ENCODE results near the gene RNF224. TPM values are rescaled to one million over a fixed set of nuclear protein-coding genes. Genes with fewer than 3 reads are reported as not detected.
A peak's percentile ranks its signal among the peaks of the same experiment; 100 is the strongest.

The RNF224 gene
- total and polyA plus RNA-seq, 10 of the 15 experiments (the other 5 are each of a cell fraction or from before 2014, with no cell fraction given), result not detected

DNA sequence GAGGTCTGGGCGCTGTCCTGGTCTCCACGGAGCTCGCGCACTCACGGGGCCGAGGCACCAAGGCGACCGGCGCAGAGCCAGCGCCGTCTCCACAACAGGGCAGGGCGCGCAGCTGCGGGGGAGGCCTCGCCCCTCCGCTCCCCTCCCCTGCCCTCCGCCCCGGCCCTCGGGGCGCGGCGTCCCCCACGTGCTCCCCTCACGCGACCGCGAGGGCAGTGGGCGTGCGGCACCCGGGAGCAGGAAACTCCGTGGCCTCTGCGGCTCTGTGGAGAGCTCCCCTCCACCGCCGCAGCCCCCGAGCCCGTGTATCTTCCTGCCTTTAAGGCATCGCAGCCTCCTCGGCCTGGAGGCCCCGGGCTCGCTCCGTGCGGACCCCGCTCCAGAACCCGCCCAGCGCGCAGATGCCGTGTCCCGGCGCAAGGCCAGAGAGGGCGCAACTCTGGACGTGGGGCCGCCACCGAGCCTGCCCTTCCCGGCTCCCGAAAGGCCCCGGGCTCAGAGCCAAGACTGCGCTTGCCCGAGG is 13.1 kb downstream of the RNF224 start (continued):
- no peak for TF ChIP-seq ATF2 (IDR thresholded peaks at IDR 0.05; ENCODE audit: low read length)
- no peak for TF ChIP-seq KLF5 (IDR thresholded peaks at IDR 0.05; ENCODE audit: partially characterized antibody)
- no peak for TF ChIP-seq HDGF (IDR thresholded peaks at IDR 0.05)
- 0 out of 2 replicates have a peak, but pooled peaks have one; percentile 33 for TF ChIP-seq TCF12 (IDR thresholded peaks at IDR 0.05; ENCODE audit: low read depth, low read length)
- TF ChIP-seq MXI1 (IDR thresholded peaks at IDR 0.05; ENCODE audit: low read depth, low read length), result peak; percentile 53; the same call in 1 of the 2 replicates
- peak; percentile 81; the same call in 1 of the 2 replicates for TF ChIP-seq RB1 (IDR thresholded peaks at IDR 0.05; ENCODE audit: borderline replicate concordance)
- TF ChIP-seq SMAD1 (IDR thresholded peaks at IDR 0.05; ENCODE audit: low read depth, partially characterized antibody), result peak; percentile 49
- TF ChIP-seq RBBP5 (conservative IDR thresholded peaks at IDR 0.05), result no peak
- TF ChIP-seq BACH1 (IDR thresholded peaks at IDR 0.05; ENCODE audit: borderline replicate concordance), result peak; percentile 98
- TF ChIP-seq ZNF207 (IDR thresholded peaks at IDR 0.05; ENCODE audit: borderline replicate concordance), result peak; percentile 95
- no peak for TF ChIP-seq SREBF2 (IDR thresholded peaks at IDR 0.05; ENCODE audit: low read length)
- TF ChIP-seq FOS (IDR thresholded peaks at IDR 0.05; ENCODE audit: borderline replicate concordance, extremely low read depth, insufficient read length), result no peak
- peak in 1 of 2 experiments; percentile 74; a peak in 2 of 3 replicates for TF ChIP-seq EGR1 (IDR thresholded peaks at IDR 0.05; ENCODE audit: borderline replicate concordance in 1 of 2, low read depth in 2 of 2, low read length in 2 of 2)
- TF ChIP-seq, protein P1, sequence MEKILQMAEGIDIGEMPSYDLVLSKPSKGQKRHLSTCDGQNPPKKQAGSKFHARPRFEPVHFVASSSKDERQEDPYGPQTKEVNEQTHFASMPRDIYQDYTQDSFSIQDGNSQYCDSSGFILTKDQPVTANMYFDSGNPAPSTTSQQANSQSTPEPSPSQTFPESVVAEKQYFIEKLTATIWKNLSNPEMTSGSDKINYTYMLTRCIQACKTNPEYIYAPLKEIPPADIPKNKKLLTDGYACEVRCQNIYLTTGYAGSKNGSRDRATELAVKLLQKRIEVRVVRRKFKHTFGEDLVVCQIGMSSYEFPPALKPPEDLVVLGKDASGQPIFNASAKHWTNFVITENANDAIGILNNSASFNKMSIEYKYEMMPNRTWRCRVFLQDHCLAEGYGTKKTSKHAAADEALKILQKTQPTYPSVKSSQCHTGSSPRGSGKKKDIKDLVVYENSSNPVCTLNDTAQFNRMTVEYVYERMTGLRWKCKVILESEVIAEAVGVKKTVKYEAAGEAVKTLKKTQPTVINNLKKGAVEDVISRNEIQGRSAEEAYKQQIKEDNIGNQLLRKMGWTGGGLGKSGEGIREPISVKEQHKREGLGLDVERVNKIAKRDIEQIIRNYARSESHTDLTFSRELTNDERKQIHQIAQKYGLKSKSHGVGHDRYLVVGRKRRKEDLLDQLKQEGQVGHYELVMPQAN (conservative IDR thresholded peaks at IDR 0.05), result peak; percentile 95

Data from GM12878 (cell line).